ENCODE measurements around the gene EDIL3.

The EDIL3 gene

GRCh38 chr5:84272771-84273516, 111.7 kb downstream of the EDIL3 start:
- H3K27ac ChIP-seq = no peak overlapping the region
- no peak for TF ChIP-seq CTCF (conservative IDR thresholded peaks at IDR 0.05)

- no peak overlapping the region for H3K27ac ChIP-seq
- no peak for TF ChIP-seq CTCF (conservative IDR thresholded peaks at IDR 0.05)
Measured at GRCh38 chr5:84265739-84266550, 118.7 kb downstream of the EDIL3 start.

GRCh38 chr5:84265130-84265529, 119.5 kb downstream of the EDIL3 start:
- TF ChIP-seq CTCF (conservative IDR thresholded peaks at IDR 0.05) = no peak
- H3K27ac ChIP-seq = no peak overlapping the region

- TF ChIP-seq CTCF (conservative IDR thresholded peaks at IDR 0.05) = no peak
- no peak overlapping the region for H3K27ac ChIP-seq
Measured at GRCh38 chr5:84260939-84261338, 123.7 kb downstream of the EDIL3 start.

GRCh38 chr5:84260140-84260539, 124.5 kb downstream of the EDIL3 start:
- H3K27ac ChIP-seq = no peak overlapping the region
- TF ChIP-seq CTCF (conservative IDR thresholded peaks at IDR 0.05) = no peak

- no peak overlapping the region for H3K27ac ChIP-seq
- no peak for TF ChIP-seq CTCF (conservative IDR thresholded peaks at IDR 0.05)
Measured at GRCh38 chr5:84259283-84260045, 125.2 kb downstream of the EDIL3 start.

GRCh38 chr5:84257061-84257460, 127.6 kb downstream of the EDIL3 start:
- no peak overlapping the region for H3K27ac ChIP-seq
- no peak for TF ChIP-seq CTCF (conservative IDR thresholded peaks at IDR 0.05)

All from VCaP (cell line).